SK-N-SH (cell line): ENCODE measurements around the gene TUBGCP6.

Experiments
- EP300 ChIP-seq, 2 experiments: IDR thresholded peaks; 2 replicates each; pipeline versions ENCODE4 v1.4.0 to v1.6.1; 2012; ENCODE audit warnings: borderline replicate concordance in 1 of 2, low read depth in 1 of 2, low read length in 1 of 2
- EZH2phosphoT487 ChIP-seq: fragments of 200-600 bp; sonication (generic); IDR thresholded peaks from 2 replicates; pipeline ENCODE4 v1.6.1; 2017; ENCODE audit warnings: low read depth, mixed run types, mild to moderate bottlenecking, antibody characterized with exemption, moderate library complexity, borderline replicate concordance
- FOXJ3 ChIP-seq: sonication (generic); formaldehyde crosslinking; IDR thresholded peaks from 2 replicates; pipeline ENCODE4 v1.5.1; 2020; ENCODE audit warnings: mild to moderate bottlenecking, missing genetic modification reagents
- FOXM1 ChIP-seq: IDR thresholded peaks from 2 replicates; pipeline ENCODE4 v1.4.0; 2012; ENCODE audit warnings: low read depth, mild to moderate bottlenecking
- NFIC ChIP-seq: IDR thresholded peaks from 2 replicates; pipeline ENCODE4 v1.4.0; 2012; ENCODE audit warnings: borderline replicate concordance
- POLR2AphosphoS5 ChIP-seq: IDR thresholded peaks from 2 replicates; pipeline ENCODE4 v1.6.1; 2012; ENCODE audit warnings: low read depth, low read length
- RAD21 ChIP-seq: IDR thresholded peaks from 2 replicates; pipeline ENCODE4 v1.6.1; 2012; ENCODE audit warnings: mild to moderate bottlenecking, low read length
- RXRA ChIP-seq: IDR thresholded peaks from 2 replicates; pipeline ENCODE4 v1.4.0; 2012; ENCODE audit warnings: low read depth, mild to moderate bottlenecking, borderline replicate concordance
- SMC3 ChIP-seq: IDR thresholded peaks from 2 replicates; pipeline ENCODE4 v1.6.1; 2012; ENCODE audit warnings: low read depth, low read length, improper control_type of control experiment
- TEAD4 ChIP-seq: IDR thresholded peaks from 2 replicates; pipeline ENCODE4 v1.4.0; 2012; ENCODE audit warnings: mild to moderate bottlenecking, borderline replicate concordance; ENCODE audit not compliant: insufficient read depth
- TF ChIP-seq, protein P1 (sequence below): fragments of 200-600 bp; sonication (generic); IDR thresholded peaks from 2 replicates; pipeline ENCODE4 v1.6.1; 2017; ENCODE audit warnings: antibody characterized with exemption, mild to moderate bottlenecking, moderate library complexity
- TF ChIP-seq, protein P2 (sequence below): IDR thresholded peaks from 2 replicates; pipeline ENCODE4; 2012

DNA sequence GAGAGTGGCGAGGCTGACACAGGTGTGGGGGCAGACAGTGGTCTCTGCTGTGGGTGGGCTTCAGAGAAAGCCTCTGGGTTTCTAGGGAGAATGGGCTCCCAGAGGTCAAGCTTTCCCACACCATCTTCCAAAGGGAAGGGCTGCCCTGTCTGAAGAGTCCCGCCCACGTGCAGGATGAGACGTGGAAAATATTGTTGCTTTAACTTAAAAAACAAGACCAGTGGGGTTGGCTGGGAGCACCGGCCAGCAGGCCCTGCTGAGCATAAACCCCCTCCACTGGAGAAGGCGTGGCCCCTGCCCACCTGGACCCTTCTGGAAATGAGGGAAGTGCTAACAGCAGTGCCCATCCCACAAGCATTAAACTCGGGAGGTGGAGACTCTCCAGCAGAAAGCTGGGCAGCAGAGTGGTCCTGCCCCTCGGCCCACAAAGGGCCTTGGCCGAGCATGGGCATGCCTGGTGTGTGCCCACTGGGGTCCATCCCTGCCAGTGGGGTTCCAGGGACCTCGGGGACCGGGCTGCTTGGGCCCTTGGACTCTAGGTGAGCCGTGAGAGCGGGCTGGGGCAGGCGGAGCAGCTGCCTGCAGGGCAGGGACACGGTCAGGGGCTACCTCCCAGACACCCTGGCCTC lies 28.7 kb downstream of the TUBGCP6 start:
- TF ChIP-seq NFIC (no peak), RAD21 (no peak), SMC3 (no peak), EZH2phosphoT487 (no peak), EP300 (IDR thresholded peaks at IDR 0.05; ENCODE audit: borderline replicate concordance in 1 of 2, low read depth in 1 of 2, low read length in 1 of 2) (no peak), RXRA (no peak), POLR2AphosphoS5 (no peak; the same call in 1 of the 2 replicates), FOXM1 (no peak), FOXJ3 (CRISPR knock-in tag) (no peak), TEAD4 (no peak)
- TF ChIP-seq, protein P1, sequence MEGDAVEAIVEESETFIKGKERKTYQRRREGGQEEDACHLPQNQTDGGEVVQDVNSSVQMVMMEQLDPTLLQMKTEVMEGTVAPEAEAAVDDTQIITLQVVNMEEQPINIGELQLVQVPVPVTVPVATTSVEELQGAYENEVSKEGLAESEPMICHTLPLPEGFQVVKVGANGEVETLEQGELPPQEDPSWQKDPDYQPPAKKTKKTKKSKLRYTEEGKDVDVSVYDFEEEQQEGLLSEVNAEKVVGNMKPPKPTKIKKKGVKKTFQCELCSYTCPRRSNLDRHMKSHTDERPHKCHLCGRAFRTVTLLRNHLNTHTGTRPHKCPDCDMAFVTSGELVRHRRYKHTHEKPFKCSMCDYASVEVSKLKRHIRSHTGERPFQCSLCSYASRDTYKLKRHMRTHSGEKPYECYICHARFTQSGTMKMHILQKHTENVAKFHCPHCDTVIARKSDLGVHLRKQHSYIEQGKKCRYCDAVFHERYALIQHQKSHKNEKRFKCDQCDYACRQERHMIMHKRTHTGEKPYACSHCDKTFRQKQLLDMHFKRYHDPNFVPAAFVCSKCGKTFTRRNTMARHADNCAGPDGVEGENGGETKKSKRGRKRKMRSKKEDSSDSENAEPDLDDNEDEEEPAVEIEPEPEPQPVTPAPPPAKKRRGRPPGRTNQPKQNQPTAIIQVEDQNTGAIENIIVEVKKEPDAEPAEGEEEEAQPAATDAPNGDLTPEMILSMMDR: no peak
- TF ChIP-seq, protein P2, sequence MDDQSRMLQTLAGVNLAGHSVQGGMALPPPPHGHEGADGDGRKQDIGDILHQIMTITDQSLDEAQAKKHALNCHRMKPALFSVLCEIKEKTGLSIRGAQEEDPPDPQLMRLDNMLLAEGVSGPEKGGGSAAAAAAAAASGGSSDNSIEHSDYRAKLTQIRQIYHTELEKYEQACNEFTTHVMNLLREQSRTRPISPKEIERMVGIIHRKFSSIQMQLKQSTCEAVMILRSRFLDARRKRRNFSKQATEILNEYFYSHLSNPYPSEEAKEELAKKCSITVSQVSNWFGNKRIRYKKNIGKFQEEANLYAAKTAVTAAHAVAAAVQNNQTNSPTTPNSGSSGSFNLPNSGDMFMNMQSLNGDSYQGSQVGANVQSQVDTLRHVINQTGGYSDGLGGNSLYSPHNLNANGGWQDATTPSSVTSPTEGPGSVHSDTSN: no peak
